NOMO-1 treated with DMSO at 0.1 percent for 48 hours (cell line): ENCODE measurements around the gene GABRB2.
"Not testable (repeated sequence)": the region's sequence is repeated elsewhere in the genome, so short reads cannot be mapped to it uniquely, and the experiment has no call there.

ENCODE experiments used
- DNase-seq: peaks from one replicate; lab custom pipeline; 2025; ENCODE audit not compliant: unreplicated experiment; lab: John Stamatoyannopoulos, UW

Gene GABRB2

GRCh38 chr5:161305601-161306000 lies 240.9 kb downstream of the GABRB2 start:
- DNase-seq = no peak

DNA sequence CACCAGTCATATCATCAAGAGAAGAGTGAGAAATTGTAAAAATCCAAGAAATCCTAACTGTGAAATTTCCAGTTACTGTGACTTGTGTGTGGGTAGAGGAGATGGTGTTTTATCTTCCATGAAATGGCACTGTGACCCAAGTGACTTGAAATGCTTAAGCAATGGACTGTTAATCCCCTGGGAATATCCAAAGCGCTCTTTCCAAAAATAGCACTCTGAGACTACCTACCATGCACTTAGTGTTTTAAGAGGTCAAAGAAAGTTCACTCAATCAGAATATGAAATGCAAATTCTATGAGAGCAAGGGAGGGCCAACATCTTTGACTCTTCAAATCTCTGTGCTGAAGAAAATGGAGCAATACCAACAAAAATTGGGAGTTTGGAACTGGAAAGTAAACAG lies 244.0 kb downstream of the GABRB2 start:
- DNase-seq = no peak

DNA sequence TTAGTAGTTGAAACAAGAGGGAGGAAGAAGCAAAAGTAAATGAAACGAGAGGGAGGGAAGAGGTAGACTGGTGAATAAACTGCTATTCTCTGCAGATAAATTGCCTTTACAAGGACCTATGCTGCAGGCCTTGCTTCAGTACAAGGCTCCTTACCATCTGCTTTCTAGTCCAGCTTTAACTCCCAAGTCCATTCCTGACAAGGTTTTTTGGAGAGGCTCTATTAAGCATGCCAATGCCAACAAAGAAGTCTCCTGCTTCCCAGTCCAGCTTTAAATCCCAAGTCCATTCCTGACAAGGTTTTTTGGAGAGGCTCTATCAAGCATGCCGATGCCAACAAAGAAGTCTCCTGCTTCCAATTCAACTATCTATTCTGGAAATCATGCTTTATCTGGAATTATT lies 244.9 kb downstream of the GABRB2 start:
- no peak for DNase-seq

DNA sequence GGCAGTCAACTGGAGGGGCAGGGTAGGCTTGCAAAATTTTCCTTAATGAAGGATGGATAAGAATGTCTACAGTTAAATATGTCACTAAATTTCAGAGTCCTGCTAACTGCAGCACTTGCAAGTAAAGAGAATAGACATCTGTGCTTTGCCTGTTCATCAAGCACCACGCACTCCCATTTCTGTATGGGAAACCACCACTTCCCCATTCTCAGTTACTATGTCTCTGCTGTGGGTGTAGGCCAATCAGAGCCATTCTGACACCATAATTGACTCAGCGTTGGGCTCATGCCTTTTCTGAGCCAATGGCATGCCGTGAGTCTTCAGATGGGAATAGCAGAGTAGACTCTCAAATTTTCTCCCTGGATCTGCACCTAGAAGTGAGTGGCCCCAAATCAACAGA lies 247.5 kb downstream of the GABRB2 start:
- DNase-seq = no peak

GRCh38 chr5:161297388-161297787 lies 249.1 kb downstream of the GABRB2 start:
- not testable (repeated sequence) for DNase-seq

- no peak for DNase-seq
These were observed 250.7 kb downstream of the GABRB2 start for GRCh38 chr5:161295721-161296250.

DNA sequence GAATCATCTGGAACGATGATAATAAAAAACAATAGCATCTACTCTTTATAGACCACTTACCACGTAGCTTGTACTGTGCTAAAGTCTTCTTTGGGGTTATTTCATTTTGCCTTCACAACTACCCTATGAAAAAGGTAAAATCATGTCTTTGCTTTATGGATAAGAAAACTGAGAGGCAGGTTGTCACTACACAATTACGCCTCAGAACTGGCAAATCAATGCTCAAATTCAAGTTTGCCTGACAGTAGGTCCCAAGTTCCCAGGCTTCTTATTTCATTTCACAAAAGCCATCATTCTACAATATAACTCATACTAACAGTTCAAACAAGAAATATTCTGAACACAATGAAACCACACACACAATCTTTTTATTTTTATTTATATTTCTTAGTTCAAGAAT lies 258.5 kb downstream of the GABRB2 start:
- no peak for DNase-seq

- no peak for DNase-seq
These were observed 259.1 kb downstream of the GABRB2 start for GRCh38 chr5:161287436-161287835.

- DNase-seq = peak; percentile 0
These were observed 260.4 kb downstream of the GABRB2 start for GRCh38 chr5:161286066-161286655.

DNA sequence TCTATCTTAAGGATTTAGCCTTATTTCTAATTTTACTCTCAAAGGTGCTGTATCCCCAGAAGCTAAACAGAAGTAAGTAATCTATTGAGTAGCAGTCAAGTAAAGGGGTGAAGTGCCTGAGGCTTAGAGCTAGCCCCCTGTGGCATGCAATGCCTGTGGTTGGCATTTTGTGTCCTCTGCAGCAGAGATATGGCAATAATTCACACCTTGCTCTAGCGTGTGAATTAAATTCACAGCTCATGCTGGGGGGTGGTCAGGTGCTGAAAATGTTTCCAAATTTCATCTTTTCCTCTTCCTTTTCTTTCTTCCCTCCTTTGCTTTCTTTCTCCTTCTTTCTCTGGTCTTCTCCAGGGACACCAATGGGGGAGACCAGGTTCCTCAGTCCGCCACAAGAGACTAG lies 262.1 kb downstream of the GABRB2 start:
- no peak for DNase-seq

DNA sequence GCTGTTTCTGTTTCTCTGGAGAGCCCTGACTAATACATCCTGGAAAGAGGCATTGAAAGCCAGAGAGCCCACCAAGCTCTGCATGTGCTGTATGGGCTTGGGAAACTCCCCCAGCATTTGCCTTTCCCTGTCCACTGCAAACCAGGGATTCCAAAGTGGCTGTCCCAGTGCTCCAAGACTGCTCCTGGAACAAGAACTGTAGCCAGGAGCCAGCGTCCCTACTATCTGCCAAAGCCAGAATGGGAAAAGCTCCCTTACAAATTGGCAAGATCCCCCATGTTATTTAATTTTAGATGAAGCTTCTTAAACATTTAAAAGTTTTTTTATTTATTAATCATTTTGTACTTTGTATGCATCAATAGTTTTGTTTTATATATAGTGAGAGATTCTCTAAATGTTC lies 263.2 kb downstream of the GABRB2 start:
- DNase-seq = no peak

- DNase-seq = no peak
These were observed 267.5 kb downstream of the GABRB2 start for GRCh38 chr5:161278739-161279660.

GRCh38 chr5:161277011-161277410 lies 269.5 kb downstream of the GABRB2 start:
- no peak for DNase-seq

GRCh38 chr5:161274951-161275350 lies 271.6 kb downstream of the GABRB2 start:
- no peak for DNase-seq

- DNase-seq = no peak
These were observed 273.1 kb downstream of the GABRB2 start for GRCh38 chr5:161273410-161273809.

GRCh38 chr5:161271816-161272215 lies 274.7 kb downstream of the GABRB2 start:
- DNase-seq = no peak

GRCh38 chr5:161269125-161269524 lies 277.4 kb downstream of the GABRB2 start:
- DNase-seq = no peak

DNA sequence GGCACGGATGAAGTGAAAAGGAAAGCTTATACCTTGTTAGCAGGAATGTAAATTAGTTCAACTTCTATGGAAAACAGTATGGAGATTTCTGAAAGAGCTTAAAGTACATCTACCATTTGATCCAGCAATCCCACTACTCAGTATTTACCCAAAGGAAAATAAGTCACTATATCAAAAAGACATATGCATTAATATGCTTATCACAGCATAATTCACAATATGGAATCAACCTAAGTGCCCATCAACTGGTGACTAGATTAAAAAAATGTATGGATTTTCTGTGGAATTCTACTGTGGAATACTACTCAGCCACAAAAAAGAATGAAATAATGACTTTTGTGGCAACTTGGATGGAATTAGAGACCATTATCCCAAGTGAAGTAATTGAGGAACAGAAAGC lies 279.6 kb downstream of the GABRB2 start:
- DNase-seq = no peak

GRCh38 chr5:161265006-161265405 lies 281.5 kb downstream of the GABRB2 start:
- DNase-seq = no peak

- no peak for DNase-seq
These were observed 283.3 kb downstream of the GABRB2 start for GRCh38 chr5:161263191-161263590.

- DNase-seq = no peak
These were observed 284.7 kb downstream of the GABRB2 start for GRCh38 chr5:161261668-161262323.

- no peak for DNase-seq
These were observed 288.1 kb downstream of the GABRB2 start for GRCh38 chr5:161258438-161258837.
